HG02798 (cell line): ENCODE results near the gene TCFL5.
"Not testable (repeated sequence)": the region's sequence is repeated elsewhere in the genome, so short reads cannot be mapped to it uniquely, and the experiment has no call there.

ENCODE experiments used
- ATAC-seq: cut with Tn5 transposase; IDR thresholded peaks from one replicate; pipeline ENCODE4 v1.9.1; 2021; ENCODE audit warnings: mild to moderate bottlenecking; ENCODE audit not compliant: unreplicated experiment, poor library complexity

Gene TCFL5

GRCh38 chr20:62859721-62860120 lies 1.9 kb downstream of the TCFL5 start:
- ATAC-seq, result no peak

DNA sequence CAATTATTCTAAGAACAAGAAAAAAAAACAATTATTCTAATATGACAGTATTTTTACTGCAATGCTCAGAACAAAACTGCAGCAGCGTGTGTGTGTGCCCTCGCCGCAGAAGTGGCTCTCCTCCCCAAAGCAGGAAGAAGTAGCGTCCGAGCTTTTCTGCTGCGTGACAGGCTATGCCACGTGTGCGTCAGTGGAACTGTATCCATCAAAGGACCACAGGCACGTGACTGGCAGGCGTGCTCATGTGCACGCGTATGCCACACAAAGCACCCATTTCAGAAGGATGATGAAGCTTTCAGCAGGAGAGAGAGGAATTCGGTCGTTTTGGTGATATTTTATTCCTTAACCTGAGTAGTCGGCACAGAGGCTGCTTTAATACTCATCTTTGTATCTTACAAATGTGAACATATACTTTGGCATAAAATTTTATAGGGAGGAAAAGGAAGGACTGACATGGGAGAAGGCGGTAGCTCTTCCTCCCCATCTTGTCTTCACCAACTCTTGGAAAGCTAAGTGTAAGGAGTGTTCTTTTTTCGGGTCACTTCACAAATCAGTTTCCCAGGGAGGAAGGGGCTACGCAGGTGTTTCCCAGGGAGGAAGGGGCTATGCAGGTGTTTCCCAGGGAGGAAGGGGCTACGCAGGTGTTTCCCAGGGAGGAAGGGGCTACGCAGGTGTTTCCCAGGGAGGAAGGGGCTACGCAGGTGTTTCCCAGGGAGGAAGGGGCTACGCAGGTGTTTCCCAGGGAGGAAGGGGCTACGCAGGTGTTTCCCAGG lies 3.4 kb downstream of the TCFL5 start:
- no peak for ATAC-seq

DNA sequence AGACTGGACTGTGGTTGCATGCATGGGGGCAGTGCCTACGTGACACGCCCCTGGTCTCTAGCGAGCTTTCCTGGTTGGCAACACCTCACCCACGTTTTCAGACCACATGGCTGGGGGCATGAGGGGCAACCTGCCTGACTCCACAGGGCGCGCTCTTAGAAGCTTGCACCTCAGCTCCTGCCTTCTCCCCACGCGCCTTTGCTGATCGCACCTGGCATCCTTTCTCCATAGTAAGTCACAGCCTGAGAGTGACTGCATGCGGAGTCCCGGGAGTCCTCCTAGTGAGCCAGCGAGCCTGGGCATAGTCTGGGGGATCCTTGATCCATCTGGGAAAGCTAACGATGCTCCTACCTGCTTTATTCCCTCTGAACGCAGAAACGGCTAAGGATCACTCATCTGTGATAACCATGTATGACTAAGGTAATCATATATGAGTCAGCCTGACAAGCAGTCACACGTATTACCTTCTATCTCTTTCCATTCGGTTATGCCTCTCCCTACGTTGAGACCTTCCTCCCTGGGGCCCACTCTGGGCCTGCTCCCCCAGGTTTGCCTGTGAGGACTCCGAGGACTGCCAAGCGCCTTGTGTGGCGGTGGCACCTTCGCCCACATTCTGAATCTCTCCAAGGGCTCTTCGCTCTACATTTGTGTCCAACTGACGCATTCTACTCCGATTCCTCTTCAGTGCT lies 4.5 kb downstream of the TCFL5 start:
- no peak for ATAC-seq

GRCh38 chr20:62855120-62855519 lies 6.5 kb downstream of the TCFL5 start:
- no peak for ATAC-seq

GRCh38 chr20:62854121-62854520 lies 7.5 kb downstream of the TCFL5 start:
- no peak for ATAC-seq

DNA sequence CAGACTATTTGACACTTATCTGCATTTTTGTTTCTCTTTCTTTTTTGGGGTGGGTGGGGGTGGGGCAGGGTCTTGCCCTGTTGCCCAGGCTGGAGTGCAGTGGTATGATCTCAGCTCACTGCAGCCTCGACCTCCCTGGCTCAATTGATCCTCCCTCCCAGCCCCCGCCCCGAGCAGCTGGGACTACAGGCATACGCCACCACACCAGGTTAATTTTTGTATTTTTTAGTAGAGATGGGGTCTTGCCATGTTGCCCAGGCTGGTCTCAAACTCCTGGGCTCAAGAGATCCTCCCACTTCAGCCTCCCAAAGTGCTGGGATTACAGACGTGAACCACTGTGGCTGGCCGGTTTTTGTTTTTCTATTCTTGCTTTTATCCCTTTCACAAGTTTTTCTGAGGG lies 8.3 kb downstream of the TCFL5 start:
- ATAC-seq, result not testable (repeated sequence)

- ATAC-seq, result no peak
These were observed 8.8 kb downstream of the TCFL5 start for GRCh38 chr20:62852841-62853240.

- no peak for ATAC-seq
These were observed 9.4 kb downstream of the TCFL5 start for GRCh38 chr20:62852196-62852595.

DNA sequence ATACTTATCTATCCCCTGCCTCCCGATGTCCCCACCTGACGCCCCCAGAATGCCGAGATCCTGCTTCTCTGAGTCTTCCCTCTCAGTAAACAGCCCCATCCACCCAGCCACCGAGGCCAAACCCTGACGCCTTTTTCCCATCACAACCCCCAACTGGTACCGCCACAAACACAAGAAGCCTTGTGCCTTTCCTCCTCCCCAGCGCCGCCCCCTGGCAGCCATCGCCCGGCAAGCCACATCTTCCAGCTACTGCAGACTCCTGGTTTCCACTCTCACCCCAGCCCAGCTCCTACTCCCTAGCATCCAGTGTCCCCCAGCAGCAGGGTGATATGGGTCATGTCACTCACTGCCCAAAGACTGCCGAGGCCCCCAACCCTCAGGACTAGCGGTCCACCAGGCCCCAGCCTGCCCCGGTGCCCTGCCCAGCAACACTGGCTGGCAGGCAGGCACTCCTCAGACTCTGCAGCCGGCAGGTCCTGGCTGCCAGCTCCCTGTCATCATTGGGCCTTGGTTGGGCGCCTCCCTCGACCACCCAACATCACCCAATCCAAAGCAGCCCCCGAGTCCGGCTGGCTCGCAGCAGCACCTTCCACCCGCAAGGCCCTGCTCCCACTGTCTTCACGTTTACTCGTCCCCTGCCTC lies 11.2 kb downstream of the TCFL5 start:
- no peak for ATAC-seq

DNA sequence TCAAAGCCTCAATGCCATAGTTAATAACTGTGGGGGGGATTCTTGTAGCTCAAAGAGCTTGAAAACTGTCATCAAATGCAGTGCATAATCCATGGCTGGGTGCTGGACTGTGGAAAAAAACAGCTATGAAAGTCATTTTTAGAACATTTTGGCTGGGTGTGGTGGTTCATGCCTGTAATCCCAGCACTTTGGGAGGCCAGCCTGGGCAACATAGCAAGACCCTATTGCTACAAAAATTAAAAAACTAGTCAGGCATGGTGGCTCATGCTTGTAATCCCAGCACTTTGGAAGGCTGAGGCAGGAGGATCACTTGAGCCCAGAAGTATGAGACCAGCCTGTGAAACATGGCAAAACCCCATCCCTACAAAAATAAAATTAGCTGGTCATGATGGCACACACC lies 12.2 kb downstream of the TCFL5 start:
- ATAC-seq, result no peak

DNA sequence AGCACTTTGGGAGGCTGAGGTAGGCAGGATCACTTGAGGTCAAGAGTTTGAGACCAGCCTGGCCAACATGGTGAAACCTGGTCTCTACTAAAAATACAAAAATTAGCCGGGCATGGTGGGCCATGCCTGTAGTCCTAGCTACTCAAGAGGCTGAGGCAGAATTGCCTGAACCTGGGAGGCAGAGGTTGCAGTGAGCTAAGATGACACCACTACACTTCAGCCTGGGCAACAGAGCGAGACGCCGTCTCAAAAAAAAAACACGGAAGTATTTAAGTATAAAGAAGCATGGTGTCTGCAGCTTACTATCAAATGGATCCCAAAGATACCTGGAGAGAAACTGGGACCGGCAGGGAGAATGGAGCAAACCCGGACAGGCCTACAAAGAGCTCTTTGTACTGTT lies 12.7 kb downstream of the TCFL5 start:
- ATAC-seq, result not testable (repeated sequence)

DNA sequence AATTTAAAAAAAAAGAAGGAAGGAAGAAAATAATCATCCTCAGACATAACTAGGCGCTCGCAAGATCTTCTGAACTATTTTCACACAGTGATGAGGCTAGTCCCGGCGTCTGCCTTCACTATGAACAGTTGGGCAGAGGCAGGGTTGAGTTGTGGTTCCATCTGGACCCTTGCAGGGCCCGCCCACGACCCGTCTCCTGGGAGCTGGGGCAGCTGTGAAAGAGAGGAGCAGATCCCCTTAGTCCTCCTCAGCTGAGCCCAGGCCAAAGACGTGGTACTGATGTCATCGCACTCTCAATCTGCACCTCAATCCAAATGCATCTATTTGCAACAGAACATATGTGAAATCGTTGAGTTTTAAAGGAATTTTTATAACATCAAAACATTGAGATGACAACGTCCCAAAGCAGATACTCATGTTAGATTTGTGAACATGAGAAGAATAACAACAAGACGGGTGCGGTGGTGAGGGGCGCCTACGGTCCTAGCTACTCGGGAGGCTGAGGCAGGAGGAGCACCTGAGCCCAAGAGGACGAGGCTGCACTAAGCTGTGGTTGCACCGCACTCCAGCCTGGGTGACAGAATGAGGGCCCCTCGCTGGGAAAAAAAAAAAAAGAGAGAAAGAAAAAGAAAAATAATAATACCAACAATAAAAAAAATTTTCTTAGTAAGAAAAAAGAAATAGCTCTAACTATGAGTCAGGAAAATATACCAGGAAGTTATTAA lies 15.3 kb downstream of the TCFL5 start:
- ATAC-seq, result no peak

GRCh38 chr20:62845416-62846160 lies 16.0 kb downstream of the TCFL5 start:
- ATAC-seq, result no peak

DNA sequence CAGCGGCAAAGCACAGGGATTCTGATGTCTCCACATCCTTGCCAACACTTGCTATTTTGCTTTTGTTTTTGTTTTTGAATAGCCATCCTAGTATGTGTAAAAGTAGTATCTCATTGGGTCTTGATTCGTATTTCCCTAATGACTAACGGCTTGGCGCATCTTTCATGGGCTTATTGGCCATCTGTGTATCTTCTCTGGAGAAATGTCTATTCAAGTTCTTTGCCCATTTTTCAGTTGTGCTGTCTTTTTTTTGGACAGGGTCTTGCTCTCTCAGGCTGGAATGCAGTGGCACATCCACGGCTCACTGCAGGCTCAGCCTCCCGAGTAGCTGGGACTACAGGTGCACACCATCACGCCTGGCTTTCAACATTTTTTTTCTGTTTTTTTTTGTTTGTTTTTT lies 17.4 kb downstream of the TCFL5 start:
- no peak for ATAC-seq

- no peak for ATAC-seq
These were observed 18.0 kb downstream of the TCFL5 start for GRCh38 chr20:62843656-62844055.

- ATAC-seq, result no peak
These were observed 19.9 kb downstream of the TCFL5 start for GRCh38 chr20:62841705-62842212.

- ATAC-seq, result no peak
These were observed 21.1 kb downstream of the TCFL5 start for GRCh38 chr20:62840244-62841197.

DNA sequence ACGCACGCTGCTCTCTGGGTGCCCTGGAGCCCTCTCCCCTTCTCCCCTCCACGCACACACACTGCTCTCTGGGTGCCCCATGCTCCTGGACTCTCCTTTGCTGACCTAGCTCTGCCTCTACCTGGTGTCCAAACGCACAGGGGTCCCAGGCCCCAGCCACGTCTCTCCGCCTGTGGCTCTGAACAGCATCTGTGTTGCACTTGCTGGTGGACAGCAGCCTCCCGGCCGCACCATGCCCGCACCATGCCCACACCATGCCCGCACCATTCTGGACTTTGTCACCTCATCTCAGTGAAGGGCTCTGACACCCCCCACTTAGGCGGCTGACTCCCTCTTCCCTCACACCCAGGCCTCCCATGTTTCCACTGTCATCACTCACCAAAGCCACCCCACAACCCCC lies 21.8 kb downstream of the TCFL5 start:
- ATAC-seq, result no peak

DNA sequence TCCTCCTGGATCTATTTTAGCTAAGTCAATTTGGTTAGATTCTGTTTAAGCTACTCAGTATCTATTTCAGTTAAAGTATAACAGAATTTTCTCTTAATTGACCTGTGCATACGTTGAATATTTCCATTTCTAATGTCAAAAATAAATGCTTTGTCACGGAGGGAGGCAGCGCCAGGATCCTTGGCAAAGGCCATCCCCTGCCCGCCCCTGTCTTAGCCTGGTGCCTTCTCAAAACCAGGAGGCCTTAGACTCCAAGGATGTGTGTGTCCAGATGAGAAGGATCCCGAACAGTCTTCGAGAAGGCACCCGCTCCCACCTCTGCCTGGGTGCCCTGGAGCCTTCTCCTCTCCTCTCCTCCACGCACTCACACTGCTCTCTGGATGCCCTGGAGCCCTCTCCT lies 22.4 kb downstream of the TCFL5 start:
- ATAC-seq, result no peak
